ENCODE results near the gene IRF4.

- TF ChIP-seq POLR2A (IDR thresholded peaks at IDR 0.05) = no peak
- no peak for TF ChIP-seq CTCF (IDR thresholded peaks at IDR 0.05 in 8 of 11, conservative IDR thresholded peaks at IDR 0.05 in 3 of 11)
Observed at GRCh38 chr6:394641-395289, 3.2 kb downstream of the IRF4 start.
